GM13977 (cell line): Measurements from ENCODE around the gene ZNF423.

ENCODE experiments used
- DNase-seq: peaks from one replicate; pipeline ENCODE4 v3.0.0; 2012; ENCODE audit warnings: low spot score
- in situ Hi-C: fragments of 300-500 bp; cut with MboI; formaldehyde crosslinking; loops from one replicate; pipeline ENCODE4 v1.12.0; 2022; ENCODE audit warnings: low sequenced_read_pairs, low pct_unique_long_range_greater_than_20kb, mixed read lengths, inconsistent platforms; ENCODE audit not compliant: unreplicated experiment
- TF ChIP-seq, protein P1 (sequence below): IDR thresholded peaks from 2 replicates; pipeline ENCODE4 v1.5.1; 2012; ENCODE audit warnings: mild to moderate bottlenecking, control low read depth; ENCODE audit not compliant: insufficient read depth; ENCODE audit errors: extremely low read depth, missing control alignments

Gene ZNF423

DNA sequence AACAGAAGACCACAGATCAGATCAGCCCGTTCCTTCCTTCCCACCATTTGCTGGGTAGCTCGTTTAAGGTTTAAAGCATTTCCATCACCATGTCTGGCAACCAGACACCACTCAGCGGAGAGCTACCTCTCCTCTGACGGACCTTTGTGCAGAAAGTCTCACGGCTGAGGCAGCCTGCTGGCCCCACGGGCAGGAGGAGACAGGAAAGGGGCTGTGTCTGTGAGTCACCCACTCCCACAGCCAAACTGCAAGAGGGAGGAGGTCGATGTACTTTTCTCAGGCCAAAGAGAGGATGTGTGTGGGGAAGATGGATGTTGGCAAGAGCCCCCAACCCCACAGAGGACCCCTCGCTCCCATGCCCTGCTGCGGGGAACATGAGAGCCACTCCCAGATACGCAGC lies 92.1 kb downstream of the ZNF423 start:
- TF ChIP-seq, protein P1, sequence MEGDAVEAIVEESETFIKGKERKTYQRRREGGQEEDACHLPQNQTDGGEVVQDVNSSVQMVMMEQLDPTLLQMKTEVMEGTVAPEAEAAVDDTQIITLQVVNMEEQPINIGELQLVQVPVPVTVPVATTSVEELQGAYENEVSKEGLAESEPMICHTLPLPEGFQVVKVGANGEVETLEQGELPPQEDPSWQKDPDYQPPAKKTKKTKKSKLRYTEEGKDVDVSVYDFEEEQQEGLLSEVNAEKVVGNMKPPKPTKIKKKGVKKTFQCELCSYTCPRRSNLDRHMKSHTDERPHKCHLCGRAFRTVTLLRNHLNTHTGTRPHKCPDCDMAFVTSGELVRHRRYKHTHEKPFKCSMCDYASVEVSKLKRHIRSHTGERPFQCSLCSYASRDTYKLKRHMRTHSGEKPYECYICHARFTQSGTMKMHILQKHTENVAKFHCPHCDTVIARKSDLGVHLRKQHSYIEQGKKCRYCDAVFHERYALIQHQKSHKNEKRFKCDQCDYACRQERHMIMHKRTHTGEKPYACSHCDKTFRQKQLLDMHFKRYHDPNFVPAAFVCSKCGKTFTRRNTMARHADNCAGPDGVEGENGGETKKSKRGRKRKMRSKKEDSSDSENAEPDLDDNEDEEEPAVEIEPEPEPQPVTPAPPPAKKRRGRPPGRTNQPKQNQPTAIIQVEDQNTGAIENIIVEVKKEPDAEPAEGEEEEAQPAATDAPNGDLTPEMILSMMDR = no peak
- DNase-seq = no peak
- in situ Hi-C loops = no loop called here

DNA sequence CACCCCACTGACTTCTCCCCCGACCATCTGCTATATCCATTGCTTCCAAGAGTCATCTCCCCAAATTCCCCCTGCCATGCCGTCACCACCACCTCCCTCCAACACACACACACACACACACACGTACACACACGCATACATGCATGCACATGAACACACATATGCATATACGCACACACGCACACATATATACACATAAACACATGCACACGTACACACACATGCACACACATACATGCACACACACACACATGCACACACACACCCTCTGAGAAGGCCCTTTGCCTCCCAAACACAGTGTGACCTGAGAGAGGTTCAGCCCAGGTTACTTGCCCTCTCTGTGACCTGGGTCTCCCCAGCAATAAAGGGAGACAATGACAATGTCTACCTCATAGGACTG lies 95.1 kb downstream of the ZNF423 start:
- in situ Hi-C loops = no loop called here
- no peak for DNase-seq
- TF ChIP-seq, protein P1 = no peak

- TF ChIP-seq, protein P1 = no peak
- DNase-seq = no peak
- in situ Hi-C loops = no loop called here
These were observed 98.3 kb downstream of the ZNF423 start for GRCh38 chr16:49757559-49758069.

DNA sequence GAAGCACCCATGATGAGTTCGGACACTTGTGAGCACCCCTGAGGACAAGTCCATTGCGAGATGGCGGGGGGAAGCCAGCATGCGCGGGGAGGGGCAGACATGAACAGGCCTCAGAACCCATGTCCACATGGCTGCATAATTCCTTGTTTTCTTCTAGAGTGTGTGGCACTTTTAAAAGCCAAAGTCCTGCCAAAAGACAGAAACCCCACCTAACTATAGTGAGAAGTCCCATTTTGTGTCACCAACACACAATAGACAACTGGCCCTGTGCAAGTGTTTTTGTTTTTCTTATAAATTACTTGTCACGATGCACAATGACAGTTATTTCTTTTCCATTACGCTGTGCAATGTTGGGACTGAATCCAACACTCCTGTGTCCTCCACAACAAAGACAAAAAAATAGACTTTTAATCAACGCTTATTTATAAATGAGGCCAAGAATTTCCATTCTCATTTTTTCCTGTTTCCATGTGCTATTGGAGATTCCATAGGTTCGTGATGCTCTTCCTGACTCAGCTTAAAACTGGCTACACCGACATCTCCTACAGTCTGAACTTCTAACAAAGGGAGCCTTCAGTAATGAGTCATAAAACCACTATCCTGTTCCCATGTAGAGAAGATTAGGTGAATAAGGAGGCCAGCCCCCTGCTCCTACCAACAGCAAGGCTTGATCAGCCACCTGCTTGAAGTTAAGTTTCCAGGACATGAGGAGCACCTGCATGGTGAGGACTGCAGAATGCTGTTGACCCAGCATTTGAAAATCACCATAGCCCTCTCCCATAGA lies 98.9 kb downstream of the ZNF423 start:
- TF ChIP-seq, protein P1 = no peak
- in situ Hi-C loops = no loop called here
- no peak for DNase-seq

GRCh38 chr16:49755716-49756505 lies 100.0 kb downstream of the ZNF423 start:
- in situ Hi-C loops = no loop called here
- TF ChIP-seq, protein P1 = no peak

DNA sequence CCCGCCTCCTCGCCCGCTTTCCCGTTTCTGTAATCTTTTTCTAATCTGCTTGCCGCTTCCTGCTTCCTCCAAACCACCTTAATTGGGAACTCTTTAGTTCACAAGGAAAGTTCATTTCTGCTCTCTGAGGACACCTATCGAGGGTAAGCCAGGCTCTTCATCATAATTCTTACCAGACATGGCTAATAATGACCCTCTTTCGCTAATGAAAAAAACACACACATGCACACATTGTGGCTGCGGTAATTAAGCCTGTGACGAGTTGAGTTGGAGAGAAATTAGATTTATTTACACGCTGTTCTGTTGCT lies 100.6 kb downstream of the ZNF423 start:
- TF ChIP-seq, protein P1 = peak; percentile 16
- in situ Hi-C loops = no loop called here
- no peak for DNase-seq

More at GRCh38 chr16:49755716-49756505, 100.0 kb downstream of the ZNF423 start:
- no peak for DNase-seq
